K562 (cell line): ENCODE results near the gene TYROBP. TPM values are rescaled to one million over a fixed set of nuclear protein-coding genes. Genes with fewer than 3 reads are reported as not detected.
A peak's percentile ranks its signal among the peaks of the same experiment; 100 is the strongest.
"Not testable (repeated sequence)": the region's sequence is repeated elsewhere in the genome, so short reads cannot be mapped to it uniquely, and the experiment has no call there.

ENCODE experiments used
- ARNT ChIP-seq, 2 experiments: fragments of 450-650 bp; IDR thresholded peaks; 2 replicates each; pipeline ENCODE4 v1.6.1; 2016; ENCODE audit warnings: mild to moderate bottlenecking in 1 of 2
- ATF7 ChIP-seq: fragments of 450-650 bp; IDR thresholded peaks from 2 replicates; pipeline ENCODE4 v1.7.1; 2014; ENCODE audit warnings: mild to moderate bottlenecking, moderate library complexity
- GABPA ChIP-seq: fragments of 200-800 bp; sonication (Bioruptor generic); conservative IDR thresholded peaks from 2 replicates; pipeline ENCODE4 v1.6.1; 2016; ENCODE audit warnings: low read depth, missing genetic modification characterization, missing compliant biosample characterization
- GABPB1 ChIP-seq: sonication (generic); formaldehyde crosslinking; IDR thresholded peaks from 2 replicates; pipeline ENCODE4 v1.8.0; 2022; ENCODE audit warnings: mild to moderate bottlenecking, missing genetic modification reagents
- HDGF ChIP-seq: fragments of 450-650 bp; IDR thresholded peaks from 2 replicates; pipeline ENCODE4 v1.6.1; 2016
- MEIS2 ChIP-seq: fragments of 450-650 bp; IDR thresholded peaks from 2 replicates; pipeline ENCODE4 v1.6.1; 2014; ENCODE audit warnings: mild to moderate bottlenecking; ENCODE audit not compliant: partially characterized antibody
- MYNN ChIP-seq, 2 experiments: sonication (generic); formaldehyde crosslinking in 1 of 2; IDR thresholded peaks; 2 replicates each; pipeline versions ENCODE4 v1.5.0 to v1.6.1; 2016 to 2020; ENCODE audit warnings: antibody characterized with exemption in 1 of 2, missing genetic modification reagents in 1 of 2
- PBX2 ChIP-seq, 2 experiments: IDR thresholded peaks in 1 of 2; conservative IDR thresholded peaks in 1 of 2; 2 replicates each; pipeline ENCODE4 v1.6.1; 2016; ENCODE audit warnings: low read depth in 2 of 2, mild to moderate bottlenecking in 1 of 2, missing compliant biosample characterization in 1 of 2, missing genetic modification characterization in 1 of 2, moderate library complexity in 1 of 2
- SMARCE1 ChIP-seq: fragments of 450-650 bp; IDR thresholded peaks from 2 replicates; pipeline ENCODE4 v1.7.1; 2016; ENCODE audit warnings: mild to moderate bottlenecking
- SP1 ChIP-seq: sonication (generic); formaldehyde crosslinking; IDR thresholded peaks from 2 replicates; pipeline ENCODE4 v1.8.1; 2022; ENCODE audit warnings: mild to moderate bottlenecking, missing genetic modification reagents
- XRCC5 ChIP-seq: fragments of 200-400 bp; formaldehyde crosslinking; IDR thresholded peaks from 2 replicates; pipeline ENCODE4 v1.6.1; 2017; ENCODE audit warnings: low read depth, mild to moderate bottlenecking, low read length
- ZBTB40 ChIP-seq, 2 experiments: fragments of 450-650 bp in 1 of 2; sonication (generic) in 1 of 2; formaldehyde crosslinking in 1 of 2; IDR thresholded peaks; 2 replicates each; pipeline versions ENCODE4 v1.7.1 to v1.9.0; 2016 to 2022; ENCODE audit warnings: inconsistent platforms in 1 of 2, mild to moderate bottlenecking in 1 of 2, missing genetic modification reagents in 1 of 2
- ZNF316 ChIP-seq: fragments of 450-650 bp; IDR thresholded peaks from 2 replicates; pipeline ENCODE4 v1.6.1; 2016
- polyA plus RNA-seq, 8 experiments: library from polyadenylated mRNA; depleted of rRNA in 4 of 8; stranded (reverse) in 5 of 8; unstranded in 3 of 8; fragments of >200 nt; fragmentation: Nextera tagmentation in 2 of 8; fragmentation: Illumina TruSeq in 1 of 8; extraction: Ambion mirVana in 2 of 8; extraction: Trizol in 1 of 8; gene quantifications; 2 replicates each; pipeline versions ENCODE4 v1.2.1 to v1.2.3, GENCODE V29; 2011 to 2014; ENCODE audit warnings: inconsistent platforms in 1 of 8, missing spikeins in 1 of 8
- total RNA-seq, 7 experiments: library from RNA; depleted of rRNA in 6 of 7; stranded (reverse); fragments of >200 nt in 6 of 7; fragmentation: Illumina TruSeq in 2 of 7; extraction: Trizol in 2 of 7; gene quantifications; 2 replicates each; pipeline versions ENCODE4 v1.2.1 to v1.2.3, GENCODE V29; 2011 to 2021; ENCODE audit warnings: low replicate concordance in 1 of 7

Gene TYROBP
- total and polyA plus RNA-seq, 9 of the 15 experiments (the other 6 are each of a cell fraction or from before 2014, with no cell fraction given): 0.72 to 8.2 (median 2.4) TPM

GRCh38 chr19:35870124-35870736 is 37.9 kb downstream of the TYROBP start (continued):
- 0 out of 4 replicates have a peak, but pooled peaks of 1 of the 2 experiments have one; percentile 10 for TF ChIP-seq ARNT (IDR thresholded peaks at IDR 0.05)
- peak; percentile 64 for TF ChIP-seq ZBTB40 (IDR thresholded peaks at IDR 0.05)
- not testable (repeated sequence) for TF ChIP-seq ZBTB40 (CRISPR knock-in tag; IDR thresholded peaks at IDR 0.05); MYNN (CRISPR knock-in tag; IDR thresholded peaks at IDR 0.05); PBX2 (CRISPR knock-in tag; IDR thresholded peaks at IDR 0.05; ENCODE audit: low read depth)
- TF ChIP-seq SP1 (CRISPR knock-in tag): peak; percentile 52
- peak; percentile 65; the same call in 1 of the 2 replicates for TF ChIP-seq HDGF
- peak; percentile 15; the same call in 1 of the 2 replicates for TF ChIP-seq ATF7
- 0 out of 2 replicates have a peak, but pooled peaks have one; percentile 40 for TF ChIP-seq MYNN (IDR thresholded peaks at IDR 0.05)
- TF ChIP-seq SMARCE1: 0 out of 2 replicates have a peak, but pooled peaks have one; percentile 24
- TF ChIP-seq GABPA (tag): peak; percentile 59
- peak; percentile 64 for TF ChIP-seq PBX2 (tag; conservative IDR thresholded peaks at IDR 0.05; ENCODE audit: low read depth)
- TF ChIP-seq XRCC5: 0 out of 2 replicates have a peak, but pooled peaks have one; percentile 13
- TF ChIP-seq GABPB1 (CRISPR knock-in tag): peak; percentile 11
- TF ChIP-seq MEIS2: peak; percentile 56
- peak; percentile 12; the same call in 1 of the 2 replicates for TF ChIP-seq ZNF316
- TF ChIP-seq, all 486 proteins: peak for 19; not testable (repeated sequence) for 467
